ENCODE results near the gene AGBL4. TPM values are rescaled to one million over a fixed set of nuclear protein-coding genes. Genes with fewer than 3 reads are reported as not detected.

AGBL4 gene
- total RNA-seq, 1 experiment from 2014 or later, result 0.33 TPM

DNA sequence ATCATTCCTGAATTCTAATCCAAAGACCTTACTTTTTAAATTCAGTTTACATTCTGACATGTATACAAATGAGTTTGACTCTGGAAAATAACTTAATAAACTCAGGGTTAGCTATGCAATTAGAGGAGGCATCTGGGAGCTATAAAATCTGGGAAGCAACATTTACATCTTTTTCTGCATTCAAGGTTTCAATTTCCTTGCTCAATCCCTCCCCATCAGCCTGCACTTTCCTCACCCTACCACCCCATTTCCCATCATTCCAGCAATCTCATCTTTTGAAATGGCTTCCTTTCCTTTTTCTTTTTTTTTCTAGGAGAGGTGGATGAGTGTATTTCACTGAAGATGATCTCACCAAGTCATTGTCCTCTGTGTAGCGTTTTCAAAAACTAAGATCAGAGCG lies 1181.8 kb downstream of the AGBL4 start:
- Histone ChIP-seq H3K9me3 (ENCODE audit: low read length) (no peaks in the 10 kb centered on the region), H3K27me3 (ENCODE audit: low read length) (peaks cover 17% of the 10 kb centered on the region; the same call in 1 of the 2 replicates), H3K4me1 (ENCODE audit: insufficient read depth, low read length) (no peaks in the 10 kb centered on the region), H3F3A (ENCODE audit: low read length, unreplicated experiment) (no peaks in the 10 kb centered on the region), H3K27ac (ENCODE audit: low read length) (no peak overlapping the region), H3K9ac (ENCODE audit: low read length) (no peak overlapping the region), H3K4me2 (ENCODE audit: low read length) (no peak overlapping the region), H2AFZ (ENCODE audit: low read length) (no peak overlapping the region), H3K36me3 (ENCODE audit: low read depth, low read length) (no peaks in the 10 kb centered on the region), H3K4me3 (ENCODE audit: low read length) (no peak overlapping the region), H3K79me2 (ENCODE audit: low read length) (no peaks in the 10 kb centered on the region), H3K9me2 (replicated peaks; ENCODE audit: low read length) (no peaks in the 10 kb centered on the region), H4K20me1 (ENCODE audit: low read length) (no peaks in the 10 kb centered on the region)
- ATAC-seq (no peak), DNase-seq (no peak)
- CTCF ChIA-PET, result no interaction called here
- TF ChIP-seq EZH2 (IDR thresholded peaks at IDR 0.05; ENCODE audit: low read length, unreplicated experiment), result no peak
- no peak for TF ChIP-seq EZH2phosphoT487 (IDR thresholded peaks at IDR 0.05; ENCODE audit: borderline replicate concordance, low read length)
- TF ChIP-seq, protein P1, sequence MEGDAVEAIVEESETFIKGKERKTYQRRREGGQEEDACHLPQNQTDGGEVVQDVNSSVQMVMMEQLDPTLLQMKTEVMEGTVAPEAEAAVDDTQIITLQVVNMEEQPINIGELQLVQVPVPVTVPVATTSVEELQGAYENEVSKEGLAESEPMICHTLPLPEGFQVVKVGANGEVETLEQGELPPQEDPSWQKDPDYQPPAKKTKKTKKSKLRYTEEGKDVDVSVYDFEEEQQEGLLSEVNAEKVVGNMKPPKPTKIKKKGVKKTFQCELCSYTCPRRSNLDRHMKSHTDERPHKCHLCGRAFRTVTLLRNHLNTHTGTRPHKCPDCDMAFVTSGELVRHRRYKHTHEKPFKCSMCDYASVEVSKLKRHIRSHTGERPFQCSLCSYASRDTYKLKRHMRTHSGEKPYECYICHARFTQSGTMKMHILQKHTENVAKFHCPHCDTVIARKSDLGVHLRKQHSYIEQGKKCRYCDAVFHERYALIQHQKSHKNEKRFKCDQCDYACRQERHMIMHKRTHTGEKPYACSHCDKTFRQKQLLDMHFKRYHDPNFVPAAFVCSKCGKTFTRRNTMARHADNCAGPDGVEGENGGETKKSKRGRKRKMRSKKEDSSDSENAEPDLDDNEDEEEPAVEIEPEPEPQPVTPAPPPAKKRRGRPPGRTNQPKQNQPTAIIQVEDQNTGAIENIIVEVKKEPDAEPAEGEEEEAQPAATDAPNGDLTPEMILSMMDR (conservative IDR thresholded peaks at IDR 0.05; ENCODE audit: low read depth, low read length), result no peak
- BruUV-seq (replicated peaks), result no TSS peak
- POLR2A ChIA-PET (ENCODE audit: unreplicated experiment), result no interaction called here
- intact Hi-C loops (cut with micrococcal nuclease), result no loop called here

DNA sequence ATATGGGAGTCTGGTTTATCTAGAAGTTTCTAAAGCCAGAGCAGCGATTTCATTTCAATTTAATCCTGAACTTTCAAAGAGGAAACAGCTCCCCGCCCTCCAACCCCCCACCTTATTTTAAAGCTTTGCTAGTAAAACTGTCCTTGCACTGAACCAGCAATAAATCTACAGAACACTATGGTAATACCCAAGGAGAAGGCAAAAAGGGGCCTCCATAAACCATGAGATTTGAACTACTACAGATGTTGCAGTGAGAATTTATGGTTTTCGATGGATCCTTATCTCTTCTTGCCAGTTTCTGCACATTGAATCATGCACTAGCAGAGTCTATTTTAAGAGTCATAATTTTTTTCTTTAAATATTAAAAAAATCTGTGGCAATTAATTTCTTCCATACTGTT lies 1182.3 kb downstream of the AGBL4 start:
- no peak for DNase-seq
- Histone ChIP-seq H3K9me3 (ENCODE audit: low read length) (no peaks in the 10 kb centered on the region), H4K20me1 (ENCODE audit: low read length) (no peaks in the 10 kb centered on the region), H3K4me1 (ENCODE audit: insufficient read depth, low read length) (no peaks in the 10 kb centered on the region), H3K79me2 (ENCODE audit: low read length) (no peaks in the 10 kb centered on the region), H3K9me2 (replicated peaks; ENCODE audit: low read length) (no peaks in the 10 kb centered on the region), H3K36me3 (ENCODE audit: low read depth, low read length) (no peaks in the 10 kb centered on the region), H3F3A (ENCODE audit: low read length, unreplicated experiment) (no peaks in the 10 kb centered on the region), H3K9ac (ENCODE audit: low read length) (no peak overlapping the region), H3K27ac (ENCODE audit: low read length) (no peak overlapping the region), H3K4me3 (ENCODE audit: low read length) (no peak overlapping the region), H3K4me2 (ENCODE audit: low read length) (no peak overlapping the region), H3K27me3 (ENCODE audit: low read length) (peaks cover 17% of the 10 kb centered on the region; the same call in 1 of the 2 replicates), H2AFZ (ENCODE audit: low read length) (no peak overlapping the region)
- ChIA-PET POLR2A (ENCODE audit: unreplicated experiment) (no interaction called here), CTCF (no interaction called here)
- TF ChIP-seq, protein P1 (conservative IDR thresholded peaks at IDR 0.05; ENCODE audit: low read depth, low read length), result no peak
- TF ChIP-seq EZH2 (IDR thresholded peaks at IDR 0.05; ENCODE audit: low read length, unreplicated experiment) (no peak), EZH2phosphoT487 (IDR thresholded peaks at IDR 0.05; ENCODE audit: borderline replicate concordance, low read length) (no peak)
- no peak for ATAC-seq
- intact Hi-C loops (cut with micrococcal nuclease), result no loop called here
- no TSS peak for BruUV-seq (replicated peaks)

DNA sequence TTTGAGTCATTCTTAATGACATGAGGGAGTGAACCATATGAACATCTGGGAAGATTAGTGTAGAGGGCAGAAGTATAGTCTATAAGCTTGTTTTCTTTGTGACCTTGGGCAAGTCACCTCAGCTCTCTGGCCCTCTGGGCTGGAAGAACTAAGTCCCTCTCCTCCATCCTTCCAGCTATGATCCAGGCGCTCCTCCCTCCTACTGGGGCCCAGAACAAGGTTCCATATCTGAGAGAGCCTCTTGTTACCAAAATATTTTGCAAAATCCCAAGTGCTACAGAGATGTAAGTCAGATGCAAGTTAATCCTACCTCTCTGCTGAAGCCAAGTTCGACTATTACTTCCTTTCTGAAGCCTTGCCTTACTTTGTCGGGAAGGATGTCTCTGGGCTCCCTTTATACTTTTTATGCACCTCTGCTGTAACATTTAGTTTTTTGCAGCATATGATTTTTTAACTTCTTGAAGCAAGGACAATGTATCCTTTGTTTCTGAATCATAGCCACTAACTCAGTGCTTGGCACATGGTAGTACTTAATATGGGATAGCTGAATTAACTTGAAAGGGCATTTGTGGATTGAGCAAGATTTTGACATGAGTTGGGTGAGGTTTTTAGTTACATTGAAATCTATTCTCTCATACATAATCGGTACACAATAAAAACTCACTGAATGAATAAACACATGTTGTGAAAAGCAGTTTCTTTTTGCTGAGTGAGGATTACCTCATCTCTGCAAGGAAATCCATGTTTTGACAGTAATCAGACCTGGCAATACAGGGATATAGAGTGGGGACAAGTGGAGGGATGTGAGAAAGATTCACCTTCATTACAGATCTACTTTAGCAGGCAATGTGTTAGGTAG lies 1192.4 kb downstream of the AGBL4 start:
- Histone ChIP-seq H3K4me1 (ENCODE audit: insufficient read depth, low read length) (no peaks in the 10 kb centered on the region), H3K4me3 (ENCODE audit: low read length) (no peak overlapping the region), H3K27me3 (ENCODE audit: low read length) (peaks cover 19% of the 10 kb centered on the region), H2AFZ (ENCODE audit: low read length) (no peak overlapping the region), H3K79me2 (ENCODE audit: low read length) (no peaks in the 10 kb centered on the region), H3K36me3 (ENCODE audit: low read depth, low read length) (no peaks in the 10 kb centered on the region), H3K9me3 (ENCODE audit: low read length) (no peaks in the 10 kb centered on the region), H3K27ac (ENCODE audit: low read length) (no peak overlapping the region), H3K9ac (ENCODE audit: low read length) (no peak overlapping the region), H3K9me2 (replicated peaks; ENCODE audit: low read length) (no peaks in the 10 kb centered on the region), H4K20me1 (ENCODE audit: low read length) (no peaks in the 10 kb centered on the region), H3F3A (ENCODE audit: low read length, unreplicated experiment) (no peaks in the 10 kb centered on the region), H3K4me2 (ENCODE audit: low read length) (no peak overlapping the region)
- intact Hi-C loops (cut with micrococcal nuclease), result no loop called here
- ATAC-seq (no peak), DNase-seq (no peak)
- ChIA-PET CTCF (no interaction called here), POLR2A (ENCODE audit: unreplicated experiment) (no interaction called here)
- TF ChIP-seq, protein P1 (conservative IDR thresholded peaks at IDR 0.05; ENCODE audit: low read depth, low read length), result no peak
- no peak for TF ChIP-seq EZH2 (IDR thresholded peaks at IDR 0.05; ENCODE audit: low read length, unreplicated experiment)
- TF ChIP-seq EZH2phosphoT487 (IDR thresholded peaks at IDR 0.05; ENCODE audit: borderline replicate concordance, low read length), result no peak
- no TSS peak for BruUV-seq (replicated peaks)
